GM23248 (cell line): ENCODE results near the gene MTCH2.

Experiments used
- EZH2 ChIP-seq: fragments of 200-600 bp; sonication (generic); IDR thresholded peaks from 2 replicates; pipeline ENCODE4 v1.6.1; 2018; ENCODE audit warnings: antibody characterized with exemption, mild to moderate bottlenecking; ENCODE audit not compliant: insufficient read depth, poor library complexity, severe bottlenecking
- EZH2phosphoT487 ChIP-seq: fragments of 200-600 bp; sonication (generic); IDR thresholded peaks from 2 replicates; pipeline ENCODE4 v1.6.1; 2018; ENCODE audit warnings: antibody characterized with exemption, moderate library complexity, mild to moderate bottlenecking, low read depth; ENCODE audit not compliant: insufficient read depth

- TF ChIP-seq EZH2 = no peak
- no peak for TF ChIP-seq EZH2phosphoT487
Observed at GRCh38 chr11:47675851-47676250, 33.5 kb upstream of the MTCH2 start.
